HG03469 (cell line): ENCODE data around the gene STAT5A.

Experiments
- ATAC-seq: cut with Tn5 transposase; IDR thresholded peaks from one replicate; pipeline ENCODE4 v1.9.1; 2021; ENCODE audit warnings: mild to moderate bottlenecking, moderate library complexity, moderate number of reproducible peaks; ENCODE audit not compliant: unreplicated experiment

The STAT5A gene

DNA sequence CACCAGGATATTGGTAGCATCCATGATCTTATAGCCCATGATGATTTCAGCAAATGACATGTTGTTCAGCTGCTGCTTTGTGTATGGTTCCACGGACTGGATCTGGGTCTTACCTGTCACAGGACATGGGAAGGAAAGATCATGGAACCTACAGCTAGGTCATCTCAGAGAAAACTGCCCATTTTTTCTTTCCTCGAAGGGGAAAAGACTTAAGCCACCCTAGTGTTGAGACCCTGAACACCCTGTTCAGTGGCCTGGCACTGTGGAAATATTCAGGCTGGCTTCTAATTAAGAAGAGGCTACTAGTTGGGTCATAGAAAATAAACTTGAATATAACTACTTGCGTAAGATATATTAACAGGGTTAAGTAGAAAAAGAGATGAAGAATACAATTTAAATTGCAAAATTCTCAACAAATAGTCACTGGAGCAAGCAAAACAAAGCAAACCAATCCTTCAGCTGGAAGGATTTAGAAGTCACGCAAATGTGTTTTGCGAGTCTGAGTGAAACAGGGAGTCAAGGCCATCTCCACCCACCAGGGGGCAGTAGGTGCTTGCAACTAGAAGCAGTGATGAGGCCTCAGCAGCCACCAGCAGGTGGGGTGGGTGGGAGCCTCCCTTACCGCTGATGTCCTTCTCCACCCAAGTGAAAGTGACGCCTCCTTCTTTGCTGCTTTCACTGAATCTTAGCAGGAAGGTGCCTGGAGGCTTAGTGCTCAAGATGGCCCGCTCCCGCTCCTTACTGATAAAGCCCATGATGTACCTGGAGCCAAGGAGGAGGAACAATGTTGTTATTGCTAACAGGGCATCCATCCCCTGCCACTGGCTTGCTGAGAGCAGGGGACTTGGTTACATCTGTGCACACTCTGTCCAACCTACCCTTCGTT, 34.3 kb downstream of the STAT5A start:
- ATAC-seq = no peak

- ATAC-seq = no peak
These were observed 35.0 kb downstream of the STAT5A start for GRCh38 chr17:42323268-42323773.

- ATAC-seq = no peak
These were observed 36.7 kb downstream of the STAT5A start for GRCh38 chr17:42325026-42325425.

- no peak for ATAC-seq
These were observed 41.0 kb downstream of the STAT5A start for GRCh38 chr17:42329025-42329976.

- no peak for ATAC-seq
These were observed 44.8 kb downstream of the STAT5A start for GRCh38 chr17:42333053-42333452.

GRCh38 chr17:42334677-42335076, 46.4 kb downstream of the STAT5A start:
- no peak for ATAC-seq

GRCh38 chr17:42337442-42337841, 49.1 kb downstream of the STAT5A start:
- ATAC-seq = no peak

DNA sequence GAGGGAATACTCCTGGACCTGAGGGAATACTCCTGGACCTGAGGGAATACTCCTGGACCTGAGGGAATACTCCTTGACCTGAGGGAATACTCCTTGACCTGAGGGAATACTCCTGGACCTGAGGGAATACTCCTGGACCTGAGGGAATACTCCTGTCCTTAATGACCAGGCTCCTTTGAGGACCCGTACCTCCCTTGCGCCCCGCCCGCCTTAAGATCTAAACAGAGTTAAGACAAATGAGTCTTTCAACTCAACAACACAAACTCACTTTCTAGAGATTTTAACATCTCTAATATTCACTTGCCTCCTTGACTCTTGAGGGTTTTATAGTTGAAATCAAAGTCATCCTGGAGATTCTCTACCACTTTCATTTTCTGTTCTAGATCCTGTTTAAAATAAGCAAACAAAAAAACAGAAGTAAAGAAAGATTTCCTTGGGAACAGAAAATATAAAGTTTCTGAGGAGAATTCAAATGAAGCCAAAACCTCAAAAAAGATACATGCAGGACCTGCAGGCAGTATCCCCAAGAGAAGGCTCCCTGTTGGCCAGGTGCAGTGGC, 50.2 kb downstream of the STAT5A start:
- no peak for ATAC-seq

GRCh38 chr17:42339221-42339620, 50.9 kb downstream of the STAT5A start:
- no peak for ATAC-seq

- ATAC-seq = no peak
These were observed 52.4 kb downstream of the STAT5A start for GRCh38 chr17:42340691-42341127.

DNA sequence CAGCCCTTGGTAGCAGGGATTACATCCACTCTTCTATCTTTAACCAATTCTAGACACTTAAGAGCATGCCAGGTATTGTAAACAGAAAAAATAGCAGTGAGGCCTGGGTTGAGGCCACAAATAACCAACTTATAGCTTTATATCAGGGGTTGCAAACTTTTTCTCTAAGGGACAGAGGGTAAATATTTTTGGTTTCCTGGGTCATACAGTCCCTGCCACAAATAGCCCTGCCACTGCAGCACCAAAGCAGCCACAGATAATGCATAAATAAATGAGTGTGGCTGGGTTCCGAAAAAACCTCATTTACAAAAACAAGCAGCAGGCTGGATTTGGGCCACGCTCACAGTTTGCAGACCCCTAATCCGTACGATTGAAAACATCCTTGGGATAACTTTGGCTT, 53.3 kb downstream of the STAT5A start:
- ATAC-seq = no peak

- no peak for ATAC-seq
These were observed 54.1 kb downstream of the STAT5A start for GRCh38 chr17:42342242-42343008.

DNA sequence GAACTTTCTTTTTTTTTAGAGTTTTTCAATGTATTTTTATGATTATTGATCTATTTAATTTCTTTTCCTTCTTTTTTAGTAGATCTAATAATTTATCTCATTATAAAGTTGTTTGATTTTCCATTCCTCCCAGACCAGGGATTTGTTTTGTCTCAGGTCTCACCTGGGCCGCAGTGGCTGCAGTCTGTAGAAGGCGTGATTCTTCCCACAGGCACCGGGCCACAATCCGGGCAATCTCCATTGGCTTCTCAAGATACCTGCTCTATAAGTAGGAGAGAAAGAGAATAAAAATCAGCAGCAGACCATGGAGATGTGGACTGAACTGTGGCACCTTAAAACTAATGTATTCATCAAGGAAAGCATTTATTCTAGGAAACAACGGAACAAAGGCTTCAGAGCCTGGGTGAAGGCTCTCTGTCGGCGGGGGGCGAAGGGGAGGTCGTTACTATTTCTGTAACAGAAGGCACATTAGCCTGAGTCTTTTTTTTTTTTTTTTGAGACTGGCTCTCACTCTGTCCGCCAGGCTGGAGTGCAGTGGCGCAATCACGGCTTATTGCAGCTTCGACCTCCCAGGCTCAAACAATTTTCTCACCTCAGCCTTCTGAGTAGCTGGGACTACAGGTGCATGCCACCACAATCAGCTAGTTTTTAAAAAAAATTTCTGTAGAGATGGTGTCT, 57.2 kb downstream of the STAT5A start:
- no peak for ATAC-seq

GRCh38 chr17:42346481-42346880, 58.2 kb downstream of the STAT5A start:
- no peak for ATAC-seq

GRCh38 chr17:42347198-42347597, 58.9 kb downstream of the STAT5A start:
- ATAC-seq = no peak

GRCh38 chr17:42347606-42348005, 59.3 kb downstream of the STAT5A start:
- ATAC-seq = no peak

- ATAC-seq = no peak
These were observed 59.8 kb downstream of the STAT5A start for GRCh38 chr17:42348104-42348503.

DNA sequence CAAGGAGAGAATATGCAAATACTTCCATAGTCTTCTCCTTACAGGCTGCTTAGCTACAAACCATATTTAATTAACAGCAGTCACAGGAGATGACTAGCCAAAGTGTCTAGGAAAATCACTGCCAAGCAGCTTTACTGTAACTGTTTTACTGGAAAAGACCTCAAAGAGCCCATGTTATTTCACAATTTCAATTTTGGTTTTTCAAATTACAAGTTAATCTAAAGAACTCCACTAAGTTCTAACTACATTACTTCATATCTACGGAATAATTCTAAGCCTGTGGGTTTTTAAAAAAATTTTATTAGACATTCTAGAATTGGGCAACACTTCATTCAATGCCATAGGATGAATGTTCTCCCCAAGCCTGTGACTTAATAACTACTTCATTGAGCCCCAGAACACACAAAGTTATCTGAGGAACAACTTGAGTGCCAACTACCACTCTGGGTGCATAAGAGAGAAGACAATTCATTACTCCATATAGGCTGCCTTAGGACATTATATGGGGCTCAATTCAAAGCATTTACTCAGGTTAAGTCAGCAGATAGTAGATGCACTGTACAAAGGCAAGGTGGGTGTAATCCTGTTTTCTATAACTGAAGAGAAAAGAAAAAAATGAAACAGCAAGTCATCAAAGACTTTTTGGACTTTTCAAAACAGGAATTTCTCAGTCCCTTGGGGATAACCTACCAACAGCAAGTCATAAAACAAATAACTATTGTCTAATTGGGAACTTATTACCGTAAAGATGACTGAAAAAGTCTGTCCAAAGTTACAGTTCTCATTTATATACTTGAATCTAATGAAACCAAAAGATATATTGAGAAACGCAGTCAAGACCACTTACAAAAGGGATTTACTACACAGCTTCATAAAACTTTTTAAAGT, 66.9 kb downstream of the STAT5A start:
- ATAC-seq = no peak

- ATAC-seq = no peak
These were observed 70.1 kb downstream of the STAT5A start for GRCh38 chr17:42358434-42358833.
